CD4-positive, alpha-beta T cell treated with Interleukin-12 subunit alpha and Interleukin-12 subunit beta, for 1 hour (primary cell): Measurements from ENCODE around the gene TERF2IP.
A peak's percentile ranks its signal among the peaks of the same experiment; 100 is the strongest.

Experiments
- DNase-seq: peaks from one replicate; pipeline ENCODE4 v3.0.0-alpha.2; 2020

Gene TERF2IP, protein sequence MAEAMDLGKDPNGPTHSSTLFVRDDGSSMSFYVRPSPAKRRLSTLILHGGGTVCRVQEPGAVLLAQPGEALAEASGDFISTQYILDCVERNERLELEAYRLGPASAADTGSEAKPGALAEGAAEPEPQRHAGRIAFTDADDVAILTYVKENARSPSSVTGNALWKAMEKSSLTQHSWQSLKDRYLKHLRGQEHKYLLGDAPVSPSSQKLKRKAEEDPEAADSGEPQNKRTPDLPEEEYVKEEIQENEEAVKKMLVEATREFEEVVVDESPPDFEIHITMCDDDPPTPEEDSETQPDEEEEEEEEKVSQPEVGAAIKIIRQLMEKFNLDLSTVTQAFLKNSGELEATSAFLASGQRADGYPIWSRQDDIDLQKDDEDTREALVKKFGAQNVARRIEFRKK

GRCh38 chr16:75647492-75648264 lies at the start of gene TERF2IP, which contains the start of gene KARS1:
TSS of gene TERF2IP (plus strand) at chr16:75647773. CDS start at chr16:75647883, 110 bp downstream.
TSS of gene KARS1 (minus strand) at chr16:75647665. CDS start at chr16:75647639, 26 bp downstream.
- DNase-seq: peak; percentile 96

- no peak for DNase-seq
Measured at GRCh38 chr16:75599452-75600277, 47.9 kb upstream of the TERF2IP start.

DNA sequence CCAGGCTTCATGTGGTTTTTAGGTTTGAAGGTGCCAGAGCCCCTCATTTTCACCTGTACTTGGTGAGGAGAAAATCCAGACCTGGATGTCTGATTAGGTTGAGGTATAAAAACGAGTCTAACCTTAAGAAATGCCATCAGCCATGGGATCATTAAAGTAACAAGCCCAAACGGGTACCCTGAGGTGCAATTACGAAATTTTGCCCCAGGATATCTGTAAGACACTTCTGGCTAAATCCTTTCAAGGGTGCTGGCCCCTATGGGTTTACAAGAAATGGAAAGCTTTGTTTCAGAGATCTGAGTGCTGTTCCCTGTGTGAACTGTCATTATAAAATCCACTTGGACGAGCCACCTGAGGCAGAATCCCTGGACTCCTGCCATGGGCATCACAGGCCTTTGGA lies 44.3 kb upstream of the TERF2IP start:
- DNase-seq: no peak

DNA sequence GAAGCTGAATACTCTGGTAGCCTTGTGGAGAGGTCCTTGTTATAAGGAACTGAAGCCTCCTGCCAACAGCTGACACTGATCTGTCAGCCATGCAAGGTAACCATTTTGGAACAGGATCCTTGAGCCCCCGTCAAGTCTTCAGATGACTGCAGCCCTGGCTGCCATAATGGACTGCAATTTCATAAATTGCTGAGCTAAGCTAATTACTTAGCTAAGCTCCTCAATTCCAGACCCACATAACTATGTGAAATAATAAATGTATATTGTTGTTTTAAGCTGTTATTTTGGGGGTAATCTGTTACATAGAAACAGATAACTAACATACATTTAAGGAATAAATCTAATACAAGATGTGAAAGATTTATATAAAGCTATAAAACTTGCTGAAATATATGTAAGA lies 41.1 kb upstream of the TERF2IP start:
- no peak for DNase-seq

GRCh38 chr16:75614066-75614897 lies 33.3 kb upstream of the TERF2IP start:
- no peak for DNase-seq

- no peak for DNase-seq
Measured at GRCh38 chr16:75615619-75616018, 32.0 kb upstream of the TERF2IP start.

DNA sequence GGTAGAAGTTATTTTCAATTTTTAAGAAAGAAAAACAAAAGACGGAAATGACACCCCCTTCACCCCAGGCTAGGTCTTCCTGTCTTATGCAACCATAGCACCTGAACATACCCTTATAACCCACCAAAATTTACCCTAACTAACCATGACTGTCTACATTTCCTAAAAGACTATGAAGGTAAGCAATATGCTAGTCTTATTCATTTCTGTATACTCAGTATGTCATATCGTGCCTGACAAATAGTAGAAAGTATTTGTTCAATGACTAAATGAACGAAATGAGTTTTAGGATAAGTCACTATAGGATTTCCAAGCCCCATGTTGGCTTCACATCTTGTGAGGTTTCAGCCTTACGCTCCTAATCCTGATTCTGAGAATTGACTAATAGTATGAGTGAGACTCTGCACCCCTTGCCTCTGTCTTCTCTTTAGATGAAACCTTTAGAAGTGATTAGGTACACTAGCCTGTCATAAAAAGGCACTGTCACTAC lies 31.0 kb upstream of the TERF2IP start:
- DNase-seq: peak; percentile 59

- DNase-seq: no peak
Measured at GRCh38 chr16:75617121-75617520, 30.5 kb upstream of the TERF2IP start.

DNA sequence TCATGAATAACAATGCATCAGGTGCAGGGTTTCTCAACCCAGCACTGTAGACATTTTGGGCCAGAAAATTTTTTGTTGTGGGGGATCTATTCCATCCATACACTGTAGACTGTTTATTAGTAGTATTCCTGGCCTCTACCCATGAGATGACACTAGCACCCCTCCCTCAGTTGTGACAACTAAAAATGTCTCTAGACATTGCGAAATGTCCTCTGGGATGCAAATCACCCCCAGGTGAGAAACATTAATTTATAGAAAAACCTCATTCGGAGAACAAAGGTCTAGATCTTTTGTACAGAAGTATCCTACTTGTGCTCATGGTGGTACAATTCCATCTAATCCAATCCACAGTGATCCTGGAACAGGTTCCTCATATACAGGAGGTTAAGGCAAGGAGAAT lies 28.8 kb upstream of the TERF2IP start:
- no peak for DNase-seq

GRCh38 chr16:75620326-75621169 lies 27.0 kb upstream of the TERF2IP start:
- DNase-seq: peak; percentile 82

- peak; percentile 54 for DNase-seq
Measured at GRCh38 chr16:75621170-75621477, 26.4 kb upstream of the TERF2IP start.

DNA sequence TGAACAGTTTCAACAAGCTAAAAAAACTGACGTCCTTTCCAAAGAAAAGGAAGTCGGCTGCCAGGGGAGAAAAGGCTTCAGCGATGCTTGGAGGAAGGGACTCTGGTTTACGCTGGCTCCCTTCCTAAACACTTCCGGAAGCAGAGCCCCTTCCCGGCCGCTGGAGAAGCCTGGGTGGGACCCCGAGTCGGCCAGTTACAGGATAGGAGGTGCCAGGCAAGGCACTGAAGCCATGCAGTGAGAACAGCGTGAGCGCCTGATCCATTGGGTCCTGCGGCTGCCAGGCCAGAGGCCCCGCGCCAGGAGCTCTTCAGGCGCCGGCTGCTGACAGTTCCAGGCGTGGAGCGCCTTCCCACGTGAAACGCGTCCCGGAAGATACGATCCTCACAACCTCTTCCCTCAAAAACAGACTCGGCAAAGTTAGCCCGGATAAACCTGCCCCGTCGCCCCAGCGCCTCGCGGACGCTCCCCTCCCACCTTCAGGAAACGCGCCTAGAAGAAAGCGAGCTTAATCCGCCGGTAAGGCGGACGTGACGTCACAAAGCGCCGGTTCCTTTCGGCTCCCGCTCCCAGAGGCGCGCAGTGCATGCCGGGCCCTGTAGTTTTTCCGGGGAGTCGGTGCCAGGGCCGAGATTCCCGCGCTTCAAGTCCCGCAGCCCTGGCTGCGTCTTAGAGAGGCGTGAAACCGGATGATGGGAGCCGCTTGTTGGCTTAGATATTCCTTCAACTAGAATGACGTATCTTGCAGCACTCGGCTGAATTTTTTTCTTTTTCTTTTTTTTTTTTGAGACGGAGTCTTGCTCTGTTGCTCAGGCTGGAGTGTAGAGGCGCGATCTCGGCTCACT lies 24.6 kb upstream of the TERF2IP start, which contains the start of gene ADAT1:
ADAT1 (minus strand) TSS at position 521 of the 845 bp plus-strand sequence. CDS start 2,482 bp downstream, outside the sequence.
- peak; percentile 98 for DNase-seq

- DNase-seq: no peak
Measured at GRCh38 chr16:75624921-75625334, 22.6 kb upstream of the TERF2IP start.

DNA sequence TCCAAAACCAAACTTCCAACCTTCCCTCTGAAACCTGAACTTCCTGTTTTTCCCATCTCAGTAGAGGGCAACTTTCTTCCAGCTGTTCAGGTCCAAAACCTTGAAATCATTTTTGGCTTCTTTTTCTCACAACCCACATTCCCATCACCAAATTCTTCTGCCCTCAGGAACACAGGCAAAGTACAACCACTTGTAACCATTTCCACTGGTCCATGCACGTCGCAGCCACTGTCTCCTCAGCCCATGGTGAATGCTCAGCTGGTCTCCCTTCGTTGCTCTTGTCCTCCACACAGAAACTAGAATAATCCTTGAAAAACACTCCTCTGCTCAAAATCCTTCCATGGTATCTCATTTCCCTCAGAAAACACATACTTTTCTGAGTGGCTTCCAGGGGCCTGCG lies 20.8 kb upstream of the TERF2IP start:
- no peak for DNase-seq

DNA sequence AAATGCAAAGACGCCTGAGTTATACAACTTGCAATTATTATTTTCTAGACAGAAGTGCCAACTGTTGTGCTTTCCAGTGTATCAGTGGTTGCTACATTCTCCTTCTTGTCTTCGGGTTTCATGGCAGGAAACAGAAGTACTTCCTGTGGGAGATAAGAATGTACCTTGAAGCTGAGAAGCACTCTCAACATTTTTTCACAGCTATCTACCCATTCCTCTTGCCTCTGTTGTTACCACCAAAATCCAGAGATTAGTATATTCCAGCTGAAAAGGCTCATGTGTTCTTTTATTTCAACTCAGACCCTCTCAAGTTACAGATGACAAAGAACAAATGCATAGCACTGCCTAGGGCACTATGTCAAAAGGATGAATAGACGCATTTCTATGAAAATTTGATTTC lies 19.7 kb upstream of the TERF2IP start:
- DNase-seq: peak; percentile 42

DNA sequence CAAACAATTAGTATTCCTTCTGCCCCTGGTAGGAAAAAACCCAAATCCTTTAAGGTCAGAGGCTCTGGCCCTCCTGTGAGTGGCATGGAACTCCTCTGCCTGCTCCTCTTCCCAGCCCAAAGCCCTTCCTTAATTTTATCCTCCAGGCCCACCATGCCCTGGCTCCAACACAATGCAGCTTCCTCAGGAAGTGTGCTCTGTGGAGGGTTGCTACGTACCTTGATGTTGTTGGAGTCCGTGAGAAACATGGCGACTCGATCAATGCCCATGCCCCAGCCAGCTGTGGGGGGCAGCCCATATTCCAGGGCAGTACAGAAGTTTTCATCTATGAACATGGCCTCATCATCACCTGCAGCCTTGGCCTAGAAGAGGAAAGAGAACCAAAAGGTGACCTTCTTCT lies 19.2 kb upstream of the TERF2IP start:
- DNase-seq: no peak

DNA sequence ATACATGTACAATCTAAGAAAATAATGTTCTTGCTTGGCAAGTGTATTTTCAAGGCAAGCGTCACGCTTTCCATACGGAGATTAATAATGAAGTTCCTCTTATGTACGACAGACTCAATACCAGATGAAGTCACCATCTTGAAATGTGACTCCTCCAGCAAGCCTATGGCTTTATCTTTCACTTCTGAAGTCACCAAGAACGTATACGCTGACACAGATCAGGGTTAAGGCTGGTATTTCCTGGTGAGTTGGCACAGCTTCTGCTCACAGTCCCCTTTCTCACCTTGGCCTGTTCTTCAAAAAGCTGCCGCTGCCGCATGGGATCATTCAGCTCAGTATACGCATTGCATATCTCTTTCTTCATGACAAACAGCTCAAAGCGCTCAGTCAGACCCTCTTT lies 18.4 kb upstream of the TERF2IP start:
- DNase-seq: no peak

DNA sequence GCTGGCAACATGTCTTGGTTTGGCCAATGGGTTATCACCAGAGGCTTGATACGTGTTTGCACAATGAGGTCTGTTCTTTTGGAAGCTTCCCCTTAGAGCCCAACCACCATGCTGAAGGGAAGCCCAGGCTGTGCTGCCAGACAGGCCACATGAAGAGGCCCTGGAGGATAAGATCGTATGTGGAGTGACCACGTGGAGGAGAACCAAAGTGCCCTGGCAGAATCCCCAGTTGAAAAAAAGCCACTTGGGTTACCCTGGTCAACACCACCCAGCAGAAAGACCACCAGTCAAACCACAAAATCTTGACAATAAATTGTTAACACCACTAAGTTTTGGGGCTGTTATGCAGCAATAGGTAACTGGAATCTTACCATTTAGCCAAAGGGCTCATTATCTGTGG lies 17.5 kb upstream of the TERF2IP start:
- no peak for DNase-seq

- no peak for DNase-seq
Measured at GRCh38 chr16:75632857-75633256, 14.7 kb upstream of the TERF2IP start.

DNA sequence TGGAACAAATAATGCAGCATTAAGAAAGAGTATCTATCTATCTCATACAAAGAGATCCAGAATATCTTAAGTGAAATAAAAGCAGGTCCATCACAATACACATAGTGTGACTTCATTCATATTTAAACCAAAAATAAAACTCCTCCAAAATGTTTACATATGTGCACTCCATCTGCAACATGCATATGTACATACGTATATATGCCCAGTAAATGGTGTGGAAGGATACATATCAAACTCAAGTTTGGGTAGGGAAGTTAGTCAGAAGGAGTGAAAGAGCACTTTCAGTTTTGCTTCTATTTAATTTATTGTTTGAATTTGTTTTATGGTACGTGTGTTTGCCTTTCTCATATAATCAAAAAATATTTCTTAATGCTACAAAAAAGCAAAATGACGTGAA lies 12.5 kb upstream of the TERF2IP start:
- no peak for DNase-seq
